GM18508 (cell line): ENCODE data around the gene RNASEH2B.

Experiments used
- ATAC-seq: cut with Tn5 transposase; IDR thresholded peaks from one replicate; pipeline ENCODE4 v1.9.1; 2021; ENCODE audit warnings: moderate number of reproducible peaks; ENCODE audit not compliant: insufficient read depth, unreplicated experiment

The RNASEH2B gene

GRCh38 chr13:50991579-50992521 is 82.3 kb downstream of the RNASEH2B start:
- ATAC-seq = peak; percentile 61

- no peak for ATAC-seq
Measured at GRCh38 chr13:50993371-50993770, 83.8 kb downstream of the RNASEH2B start.

- no peak for ATAC-seq
Measured at GRCh38 chr13:50993934-50994333, 84.3 kb downstream of the RNASEH2B start.

GRCh38 chr13:50994651-50995050 is 85.1 kb downstream of the RNASEH2B start:
- no peak for ATAC-seq

GRCh38 chr13:50995854-50996253 is 86.3 kb downstream of the RNASEH2B start:
- no peak for ATAC-seq

- no peak for ATAC-seq
Measured at GRCh38 chr13:50998326-50998725, 88.7 kb downstream of the RNASEH2B start.

GRCh38 chr13:50999641-51000040 is 90.0 kb downstream of the RNASEH2B start:
- no peak for ATAC-seq

GRCh38 chr13:51000061-51000460 is 90.5 kb downstream of the RNASEH2B start:
- ATAC-seq = no peak

GRCh38 chr13:51000571-51001260 is 91.1 kb downstream of the RNASEH2B start:
- no peak for ATAC-seq

GRCh38 chr13:51001335-51001734 is 91.7 kb downstream of the RNASEH2B start:
- no peak for ATAC-seq

GRCh38 chr13:51002736-51003135 is 93.1 kb downstream of the RNASEH2B start:
- no peak for ATAC-seq

GRCh38 chr13:51003642-51004041 is 94.1 kb downstream of the RNASEH2B start:
- no peak for ATAC-seq

- no peak for ATAC-seq
Measured at GRCh38 chr13:51004111-51004865, 94.7 kb downstream of the RNASEH2B start.

- no peak for ATAC-seq
Measured at GRCh38 chr13:51004918-51005460, 95.4 kb downstream of the RNASEH2B start.

GRCh38 chr13:51005566-51005965 is 96.0 kb downstream of the RNASEH2B start:
- no peak for ATAC-seq
